HepG2 (cell line): ENCODE results near the gene RAB27B. TPM values are rescaled to one million over a fixed set of nuclear protein-coding genes. Genes with fewer than 3 reads are reported as not detected.

ENCODE experiments used
- ATAC-seq: fragments of 200-7000 bp; cut with Tn5 transposase; 3 replicates; pipeline ENCODE4 v1.9.1; 2020; ENCODE audit warnings: mild to moderate bottlenecking, moderate library complexity
- BruUV-seq: library from RNA; stranded (reverse); fragments of 400-500 nt; replicated peaks from 2 replicates; lab custom pipeline; 2021; lab: Mats Ljungman, UMichigan
- CTCF ChIA-PET: fragments of 300-600 bp; formaldehyde crosslinking; extraction: SDS; loops from one replicate; lab custom pipeline; 2021; ENCODE audit warnings: low total read pairs, inconsistent platforms, low intra/inter-chr PET ratio; lab: Yijun Ruan, JAX
- POLR2A ChIA-PET: fragments of 350-600 bp; sonication (Branson Sonifier 250); formaldehyde crosslinking; loops from one replicate; lab custom pipeline; 2020; ENCODE audit warnings: antibody characterized with exemption, inconsistent platforms; lab: Yijun Ruan, JAX
- DNase-seq: peaks from one replicate; pipeline ENCODE4 v3.0.0-alpha.2; 2015; ENCODE audit warnings: low spot score
- FAIRE-seq: peaks from 3 replicates; lab custom pipeline; 2011; peaks lifted over from hg19 to GRCh38; lab: Jason Lieb, UNC
- H2AFZ ChIP-seq: one replicate; pipeline ENCODE4 v1.6.1; 2011; ENCODE audit warnings: low read length, inconsistent platforms
- H3K27ac ChIP-seq: fragments of 300-600 bp; 3 replicates; pipeline ENCODE4 v1.8.0; 2011; ENCODE audit warnings: mixed run types, mild to moderate bottlenecking, mixed read lengths, low read length, inconsistent platforms; ENCODE audit not compliant: insufficient read depth; ENCODE audit errors: extremely low read length
- H3K27me3 ChIP-seq, 2 experiments: fragments of 200-600 bp in 1 of 2; 2 replicates in 1 of 2; 3 replicates in 1 of 2; pipeline versions ENCODE4 v1.6.0 to v1.8.0; 2011; ENCODE audit warnings: low read length in 2 of 2, mild to moderate bottlenecking in 2 of 2, moderate library complexity in 2 of 2, inconsistent platforms in 1 of 2; ENCODE audit not compliant: insufficient read depth in 2 of 2, control insufficient read depth in 1 of 2
- H3K36me3 ChIP-seq, 2 experiments: fragments of 200-600 bp in 1 of 2; replicated peaks in 1 of 2; 2 replicates in 1 of 2; 3 replicates in 1 of 2; pipeline versions ENCODE4 v1.5.1 to v1.8.0; 2011; ENCODE audit warnings: low read length in 2 of 2, inconsistent platforms in 1 of 2; ENCODE audit not compliant: insufficient read depth in 2 of 2, control insufficient read depth in 1 of 2
- H3K4me1 ChIP-seq: 2 replicates; pipeline ENCODE4 v1.5.1; 2012; ENCODE audit warnings: low read length, inconsistent platforms; ENCODE audit not compliant: insufficient read depth
- H3K4me2 ChIP-seq: 2 replicates; pipeline ENCODE4 v1.6.0; 2011; ENCODE audit warnings: low read depth, low read length, inconsistent platforms
- H3K4me3 ChIP-seq, 3 experiments: fragments of 200-600 bp in 1 of 3; sonication (generic), shearing (Covaris generic) in 1 of 3; replicated peaks in 1 of 3; 2 replicates each; pipeline ENCODE4 v1.5.1; 2011 to 2016; ENCODE audit warnings: low read length in 3 of 3, inconsistent platforms in 2 of 3, low read depth in 2 of 3, mild to moderate bottlenecking in 2 of 3, control low read depth in 1 of 3, mixed read lengths in 1 of 3; ENCODE audit not compliant: insufficient read depth in 1 of 3
- H3K79me2 ChIP-seq: one replicate; pipeline ENCODE4 v1.6.1; 2011; ENCODE audit warnings: low read length, inconsistent platforms; ENCODE audit not compliant: insufficient read depth
- H3K9ac ChIP-seq: 2 replicates; pipeline ENCODE4 v1.6.0; 2011; ENCODE audit warnings: mild to moderate bottlenecking, low read depth, low read length, inconsistent platforms; ENCODE audit not compliant: insufficient read depth
- H3K9me3 ChIP-seq: 2 replicates; pipeline ENCODE4 v1.5.1; 2012; ENCODE audit warnings: mild to moderate bottlenecking, low read length
- H4K20me1 ChIP-seq: 2 replicates; pipeline ENCODE4 v1.6.0; 2011; ENCODE audit warnings: inconsistent platforms, mild to moderate bottlenecking, low read length, moderate library complexity; ENCODE audit not compliant: insufficient read depth
- ARID5B ChIP-seq: IDR thresholded peaks from 2 replicates; pipeline ENCODE4 v1.4.0; 2020; ENCODE audit warnings: mild to moderate bottlenecking, missing genetic modification reagents
- FLYWCH1 ChIP-seq: sonication (generic); formaldehyde crosslinking; IDR thresholded peaks from 2 replicates; pipeline ENCODE4 v1.8.1; 2023; ENCODE audit warnings: mild to moderate bottlenecking, missing genetic modification reagents
- FOXA3 ChIP-seq: IDR thresholded peaks from 2 replicates; pipeline ENCODE4 v1.6.1; 2016; ENCODE audit warnings: missing genetic modification reagents, missing compliant biosample characterization
- HOXA9 ChIP-seq: sonication (generic); formaldehyde crosslinking; IDR thresholded peaks from 2 replicates; pipeline ENCODE4 v1.8.1; 2022; ENCODE audit warnings: missing genetic modification reagents, mild to moderate bottlenecking, moderate library complexity, borderline replicate concordance
- NCOA2 ChIP-seq: sonication (generic); formaldehyde crosslinking; IDR thresholded peaks from 2 replicates; pipeline ENCODE4 v1.8.0; 2022; ENCODE audit warnings: inconsistent platforms
- POLR2AphosphoS5 ChIP-seq: IDR thresholded peaks from 2 replicates; pipeline ENCODE4 v1.6.1; 2012; ENCODE audit warnings: low read depth, low read length
- POLR2G ChIP-seq: fragments of 200-400 bp; formaldehyde crosslinking; IDR thresholded peaks from 2 replicates; pipeline ENCODE4 v1.6.1; 2018; ENCODE audit warnings: mild to moderate bottlenecking, low read depth, low read length, moderate library complexity
- SMYD3 ChIP-seq: sonication (generic); formaldehyde crosslinking; IDR thresholded peaks from 2 replicates; pipeline ENCODE4 v1.8.1; 2023; ENCODE audit warnings: mild to moderate bottlenecking, missing genetic modification reagents
- ZBTB42 ChIP-seq: sonication (generic); formaldehyde crosslinking; IDR thresholded peaks from 2 replicates; pipeline ENCODE4 v1.5.0; 2020; ENCODE audit warnings: mild to moderate bottlenecking, missing genetic modification reagents
- ZNF24 ChIP-seq: fragments of 450-650 bp; IDR thresholded peaks from 2 replicates; pipeline ENCODE4 v1.6.1; 2017; ENCODE audit warnings: antibody characterized with exemption, mild to moderate bottlenecking
- ZNF30 ChIP-seq: sonication (generic); formaldehyde crosslinking; IDR thresholded peaks from 2 replicates; pipeline ENCODE4 v1.5.0; 2020; ENCODE audit warnings: mild to moderate bottlenecking, missing genetic modification reagents
- ZNF530 ChIP-seq: sonication (generic); formaldehyde crosslinking; IDR thresholded peaks from 2 replicates; pipeline ENCODE4 v1.5.0; 2020; ENCODE audit warnings: low read depth, mild to moderate bottlenecking, missing genetic modification reagents
- ZNF891 ChIP-seq: sonication (generic); formaldehyde crosslinking; IDR thresholded peaks from 2 replicates; pipeline ENCODE4 v1.5.0; 2020; ENCODE audit warnings: mild to moderate bottlenecking, missing genetic modification reagents
- WGBS: methylation state at CpG from one replicate; pipeline ENCODE4 v1.1.6; 2017; ENCODE audit warnings: low lambda C conversion rate; 5-methylcytosine and 5-hydroxymethylcytosine counted together
- in situ Hi-C: cut with HindIII; loops from 2 replicates; pipeline ENCODE4 v1.10.0; 2017; ENCODE audit warnings: low pct_unique_long_range_greater_than_20kb; ENCODE audit not compliant: extremely low pct_ligation_motif_present
- intact Hi-C: fragments of 100-400 bp; cut with micrococcal nuclease; formaldehyde crosslinking; loops from one replicate; pipeline ENCODE4 v1.10.0; 2022; ENCODE audit not compliant: unreplicated experiment
- polyA plus RNA-seq, 8 experiments: library from polyadenylated mRNA; depleted of rRNA in 3 of 8; stranded (reverse) in 7 of 8; unstranded in 1 of 8; fragments of >200 nt; fragmentation: Illumina TruSeq in 4 of 8; extraction: Trizol in 4 of 8; gene quantifications; 2 replicates each; pipeline versions ENCODE4 v1.2.1 to v1.2.3, GENCODE V29; 2011 to 2016; ENCODE audit warnings: low read depth in 4 of 8, missing spikeins in 1 of 8, mixed read lengths in 1 of 8; ENCODE audit not compliant: insufficient read depth in 1 of 8
- total RNA-seq, 5 experiments: library from RNA; depleted of rRNA; stranded (reverse); fragments of >200 nt; fragmentation: Illumina TruSeq; extraction: Trizol; gene quantifications; 2 replicates each; pipeline ENCODE4 v1.2.3, GENCODE V29; 2016; ENCODE audit warnings: low read depth in 1 of 5

Gene RAB27B
- total and polyA plus RNA-seq, 2 of the 13 experiments (the other 11 are each of a cell fraction or from before 2014, with no cell fraction given): not detected

GRCh38 chr18:54849683-54850082 is 21.4 kb downstream of the RAB27B start (continued):
- TF ChIP-seq HOXA9 (CRISPR knock-in tag) (no peak), POLR2AphosphoS5 (no peak), FLYWCH1 (CRISPR knock-in tag) (no peak)

GRCh38 chr18:54850598-54850997 is 22.3 kb downstream of the RAB27B start:
- H3K9me3 ChIP-seq: no peaks in the 10 kb centered on the region
- H3K4me3 ChIP-seq: no peak overlapping the region
- CTCF ChIA-PET: no interaction called here
- H3K27me3 ChIP-seq: no peaks in the 10 kb centered on the region
- no peak overlapping the region for H3K4me2 ChIP-seq
- no peak for DNase-seq
- intact Hi-C loops (no loop called here), in situ Hi-C loops (no loop called here)
- no peak for FAIRE-seq
- no peaks in the 10 kb centered on the region for H3K36me3 ChIP-seq
- TF ChIP-seq ZBTB42 (no peak), POLR2G (no peak), ZNF30 (CRISPR knock-in tag) (no peak), SMYD3 (CRISPR knock-in tag) (no peak), ZNF891 (no peak), ARID5B (CRISPR knock-in tag) (no peak), ZNF530 (CRISPR knock-in tag) (no peak), ZNF24 (no peak), NCOA2 (CRISPR knock-in tag) (no peak), FOXA3 (CRISPR knock-in tag) (no peak)
- H3K27ac ChIP-seq: no peak overlapping the region
- POLR2A ChIA-PET: no interaction called here
- H3K4me1 ChIP-seq: no peaks in the 10 kb centered on the region
- H2AFZ ChIP-seq: no peak overlapping the region
- no peaks in the 10 kb centered on the region for H3K79me2 ChIP-seq
- H4K20me1 ChIP-seq: no peaks in the 10 kb centered on the region
- WGBS: 41% methylated on average over 3 of the region's 3 CpGs
- no peak overlapping the region for H3K9ac ChIP-seq
- BruUV-seq: no TSS peak
- no peak for ATAC-seq
